ENCODE results near the gene NUAK1.

The NUAK1 gene

GRCh38 chr12:106149096-106149784 is 10.5 kb upstream of the NUAK1 start:
- Histone ChIP-seq H3K27ac (ENCODE audit: low read depth, low read length) (no peak overlapping the region), H3F3A (ENCODE audit: control insufficient read depth, insufficient read depth) (no peaks in the 10 kb centered on the region), H3K9me2 (replicated peaks; ENCODE audit: control insufficient read depth, low read length) (no peaks in the 10 kb centered on the region), H3K4me1 (ENCODE audit: control insufficient read depth, low read length) (no peaks in the 10 kb centered on the region), H3K4me2 (ENCODE audit: low read length) (no peak overlapping the region), H3K9me3 (ENCODE audit: control insufficient read depth, insufficient read depth, low read length) (no peaks in the 10 kb centered on the region), H3K36me3 (ENCODE audit: control insufficient read depth, low read length) (no peaks in the 10 kb centered on the region), H3K27me3 (ENCODE audit: control insufficient read depth, low read length) (peaks cover 6% of the 10 kb centered on the region), H3K4me3 (ENCODE audit: low read length) (no peak overlapping the region), H3K79me2 (ENCODE audit: control insufficient read depth, low read length) (no peaks in the 10 kb centered on the region), H4K20me1 (ENCODE audit: control insufficient read depth, insufficient read depth, low read depth, low read length) (peaks cover 2% of the 10 kb centered on the region; the same call in 1 of the 2 replicates)
- TF ChIP-seq EZH2phosphoT487 (IDR thresholded peaks at IDR 0.05; ENCODE audit: borderline replicate concordance, low read length) (no peak), CTCF (IDR thresholded peaks at IDR 0.05; ENCODE audit: low read depth, low read length, poor library complexity, severe bottlenecking) (peak; percentile 72)

GRCh38 chr12:106147956-106148355 is 9.2 kb upstream of the NUAK1 start:
- Histone ChIP-seq H3K27ac (ENCODE audit: low read depth, low read length) (no peak overlapping the region), H3K36me3 (ENCODE audit: control insufficient read depth, low read length) (no peaks in the 10 kb centered on the region), H3K27me3 (ENCODE audit: control insufficient read depth, low read length) (peaks cover 8% of the 10 kb centered on the region), H4K20me1 (ENCODE audit: control insufficient read depth, insufficient read depth, low read depth, low read length) (peaks cover 2% of the 10 kb centered on the region; the same call in 1 of the 2 replicates), H3F3A (ENCODE audit: control insufficient read depth, insufficient read depth) (no peaks in the 10 kb centered on the region), H3K4me1 (ENCODE audit: control insufficient read depth, low read length) (no peaks in the 10 kb centered on the region), H3K9me3 (ENCODE audit: control insufficient read depth, insufficient read depth, low read length) (no peaks in the 10 kb centered on the region), H3K4me3 (ENCODE audit: low read length) (no peak overlapping the region), H3K9me2 (replicated peaks; ENCODE audit: control insufficient read depth, low read length) (no peaks in the 10 kb centered on the region), H3K79me2 (ENCODE audit: control insufficient read depth, low read length) (no peaks in the 10 kb centered on the region), H3K4me2 (ENCODE audit: low read length) (no peak overlapping the region)
- TF ChIP-seq CTCF (IDR thresholded peaks at IDR 0.05; ENCODE audit: low read depth, low read length, poor library complexity, severe bottlenecking) (no peak), EZH2phosphoT487 (IDR thresholded peaks at IDR 0.05; ENCODE audit: borderline replicate concordance, low read length) (no peak)

- TF ChIP-seq EZH2phosphoT487 (IDR thresholded peaks at IDR 0.05; ENCODE audit: borderline replicate concordance, low read length) (no peak), CTCF (IDR thresholded peaks at IDR 0.05; ENCODE audit: low read depth, low read length, poor library complexity, severe bottlenecking) (no peak)
- Histone ChIP-seq H4K20me1 (ENCODE audit: control insufficient read depth, insufficient read depth, low read depth, low read length) (peaks cover 2% of the 10 kb centered on the region; the same call in 1 of the 2 replicates), H3K27me3 (ENCODE audit: control insufficient read depth, low read length) (peaks cover 8% of the 10 kb centered on the region), H3K79me2 (ENCODE audit: control insufficient read depth, low read length) (no peaks in the 10 kb centered on the region), H3K4me1 (ENCODE audit: control insufficient read depth, low read length) (no peaks in the 10 kb centered on the region), H3F3A (ENCODE audit: control insufficient read depth, insufficient read depth) (no peaks in the 10 kb centered on the region), H3K27ac (ENCODE audit: low read depth, low read length) (no peak overlapping the region), H3K4me3 (ENCODE audit: low read length) (no peak overlapping the region), H3K9me2 (replicated peaks; ENCODE audit: control insufficient read depth, low read length) (no peaks in the 10 kb centered on the region), H3K9me3 (ENCODE audit: control insufficient read depth, insufficient read depth, low read length) (no peaks in the 10 kb centered on the region), H3K36me3 (ENCODE audit: control insufficient read depth, low read length) (no peaks in the 10 kb centered on the region), H3K4me2 (ENCODE audit: low read length) (no peak overlapping the region)
Observed at GRCh38 chr12:106146987-106147386, 8.2 kb upstream of the NUAK1 start.

All from DOHH2 (cell line).